ENCODE measurements around the gene MIEN1.
"Not testable (repeated sequence)": the region's sequence is repeated elsewhere in the genome, so short reads cannot be mapped to it uniquely, and the experiment has no call there.

MIEN1 gene

DNA sequence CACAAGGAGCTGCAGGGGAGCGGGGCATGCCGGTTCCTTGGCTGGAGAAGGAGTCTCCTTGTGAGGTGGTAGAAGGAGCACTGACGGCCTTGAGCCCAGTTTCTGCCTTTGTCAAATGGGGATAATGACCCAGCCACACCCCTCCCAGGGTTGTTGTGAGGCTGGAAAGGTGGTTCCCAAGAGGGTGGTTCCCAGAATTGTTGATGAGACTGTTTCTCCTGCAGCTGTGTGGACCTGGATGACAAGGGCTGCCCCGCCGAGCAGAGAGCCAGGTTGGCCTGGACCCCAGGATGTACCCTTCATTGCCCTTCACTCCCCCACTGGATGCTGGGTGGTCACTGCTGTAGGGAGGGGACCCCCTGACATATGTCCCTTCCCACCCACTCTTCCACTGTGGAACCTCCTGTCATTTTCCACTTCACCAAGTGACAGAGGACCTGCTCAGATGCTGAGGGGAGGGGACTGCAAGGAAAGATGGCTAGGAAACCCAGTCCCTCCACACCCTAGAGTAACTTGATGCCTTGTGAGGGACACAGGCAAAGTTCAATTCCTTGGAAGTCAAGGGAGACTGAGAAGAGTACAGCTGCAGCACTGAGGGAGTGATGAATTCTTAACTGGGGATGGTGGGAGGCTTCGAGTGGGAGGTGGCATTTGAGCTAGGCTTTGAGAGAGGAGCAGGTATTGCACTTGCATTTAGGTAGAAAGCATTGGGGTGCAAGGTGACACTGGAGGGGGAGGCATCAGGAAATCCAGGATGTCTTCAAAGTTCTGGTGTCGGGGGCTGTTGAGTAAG is 10.6 kb downstream of the MIEN1 start:
- DNase-seq (ENCODE audit: low read depth in 2 of 3, low spot score in 1 of 3) = no peak

DNA sequence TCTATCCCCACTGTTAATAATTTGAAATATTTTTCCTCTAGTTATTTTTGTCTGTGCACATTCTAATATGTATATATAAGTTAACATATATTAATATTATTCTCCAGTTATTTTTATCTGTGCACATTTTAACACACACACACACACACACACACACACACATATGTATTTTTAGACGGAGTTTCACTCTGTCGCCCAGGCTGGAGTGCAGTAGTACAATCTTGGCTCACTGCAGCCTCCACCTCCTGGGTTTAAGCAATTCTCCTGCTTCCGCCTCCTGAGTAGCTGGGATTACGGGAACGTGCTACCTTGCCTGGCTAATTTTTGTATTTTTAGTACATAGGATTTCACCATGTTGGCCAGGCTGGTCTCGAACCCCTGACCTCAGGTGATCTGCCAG is 12.7 kb downstream of the MIEN1 start:
- no peak for DNase-seq (ENCODE audit: low read depth in 2 of 3, low spot score in 1 of 3)

GRCh38 chr17:39716879-39717536 is 13.3 kb downstream of the MIEN1 start:
- DNase-seq (ENCODE audit: low read depth in 2 of 3, low spot score in 1 of 3) = no peak

- DNase-seq (ENCODE audit: low read depth in 2 of 3, low spot score in 1 of 3) = no peak
Observed at GRCh38 chr17:39716073-39716818, 14.1 kb downstream of the MIEN1 start.

DNA sequence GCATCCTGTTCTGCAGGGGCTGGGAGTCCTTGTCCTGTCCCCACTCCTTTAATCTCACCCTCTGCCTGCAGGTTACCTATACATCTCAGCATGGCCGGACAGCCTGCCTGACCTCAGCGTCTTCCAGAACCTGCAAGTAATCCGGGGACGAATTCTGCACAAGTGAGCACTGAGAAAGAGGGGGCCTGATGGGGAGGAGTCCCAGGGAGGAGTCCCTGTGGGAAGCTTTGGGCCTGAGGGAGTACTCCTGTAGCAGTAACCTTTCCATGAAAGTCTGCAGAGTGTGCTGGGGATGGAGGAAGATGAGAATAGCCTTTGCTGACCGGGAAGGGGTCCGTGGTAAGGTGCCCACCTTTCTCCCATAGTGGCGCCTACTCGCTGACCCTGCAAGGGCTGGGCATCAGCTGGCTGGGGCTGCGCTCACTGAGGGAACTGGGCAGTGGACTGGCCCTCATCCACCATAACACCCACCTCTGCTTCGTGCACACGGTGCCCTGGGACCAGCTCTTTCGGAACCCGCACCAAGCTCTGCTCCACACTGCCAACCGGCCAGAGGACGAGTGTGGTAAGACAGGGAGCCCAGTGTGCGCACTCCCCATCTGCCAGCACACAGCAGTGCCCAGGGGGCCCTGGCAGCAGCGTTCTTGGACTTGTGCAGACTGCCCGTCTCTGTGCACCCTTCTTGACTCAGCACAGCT is 14.8 kb downstream of the MIEN1 start:
- no peak for DNase-seq (ENCODE audit: low read depth in 2 of 3, low spot score in 1 of 3)

DNA sequence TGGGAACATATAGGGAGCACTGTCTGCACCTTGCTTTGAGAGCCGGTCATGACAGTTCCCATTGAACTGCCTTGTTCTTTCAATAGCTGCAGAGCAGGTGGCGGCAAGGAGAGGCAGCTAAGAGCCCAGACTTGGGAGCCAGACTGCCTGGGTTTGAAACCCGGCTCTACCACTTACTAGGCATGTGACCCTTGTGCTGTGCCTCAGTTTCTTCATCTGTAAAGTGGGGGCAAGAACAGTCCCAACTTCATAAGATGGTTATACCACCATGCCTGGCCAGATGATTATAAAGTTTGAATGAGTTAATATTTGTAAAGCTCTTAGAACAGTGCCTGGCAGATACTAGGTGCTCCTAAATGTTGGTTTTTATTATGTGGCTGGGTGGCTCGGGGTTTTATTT is 16.1 kb downstream of the MIEN1 start:
- no peak for DNase-seq (ENCODE audit: low read depth in 2 of 3, low spot score in 1 of 3)

- DNase-seq (ENCODE audit: low read depth in 2 of 3, low spot score in 1 of 3) = no peak
Observed at GRCh38 chr17:39711851-39712250, 18.5 kb downstream of the MIEN1 start.

- not testable (repeated sequence) for DNase-seq (ENCODE audit: low read depth in 2 of 3, low spot score in 1 of 3)
Observed at GRCh38 chr17:39711071-39711470, 19.3 kb downstream of the MIEN1 start.

DNA sequence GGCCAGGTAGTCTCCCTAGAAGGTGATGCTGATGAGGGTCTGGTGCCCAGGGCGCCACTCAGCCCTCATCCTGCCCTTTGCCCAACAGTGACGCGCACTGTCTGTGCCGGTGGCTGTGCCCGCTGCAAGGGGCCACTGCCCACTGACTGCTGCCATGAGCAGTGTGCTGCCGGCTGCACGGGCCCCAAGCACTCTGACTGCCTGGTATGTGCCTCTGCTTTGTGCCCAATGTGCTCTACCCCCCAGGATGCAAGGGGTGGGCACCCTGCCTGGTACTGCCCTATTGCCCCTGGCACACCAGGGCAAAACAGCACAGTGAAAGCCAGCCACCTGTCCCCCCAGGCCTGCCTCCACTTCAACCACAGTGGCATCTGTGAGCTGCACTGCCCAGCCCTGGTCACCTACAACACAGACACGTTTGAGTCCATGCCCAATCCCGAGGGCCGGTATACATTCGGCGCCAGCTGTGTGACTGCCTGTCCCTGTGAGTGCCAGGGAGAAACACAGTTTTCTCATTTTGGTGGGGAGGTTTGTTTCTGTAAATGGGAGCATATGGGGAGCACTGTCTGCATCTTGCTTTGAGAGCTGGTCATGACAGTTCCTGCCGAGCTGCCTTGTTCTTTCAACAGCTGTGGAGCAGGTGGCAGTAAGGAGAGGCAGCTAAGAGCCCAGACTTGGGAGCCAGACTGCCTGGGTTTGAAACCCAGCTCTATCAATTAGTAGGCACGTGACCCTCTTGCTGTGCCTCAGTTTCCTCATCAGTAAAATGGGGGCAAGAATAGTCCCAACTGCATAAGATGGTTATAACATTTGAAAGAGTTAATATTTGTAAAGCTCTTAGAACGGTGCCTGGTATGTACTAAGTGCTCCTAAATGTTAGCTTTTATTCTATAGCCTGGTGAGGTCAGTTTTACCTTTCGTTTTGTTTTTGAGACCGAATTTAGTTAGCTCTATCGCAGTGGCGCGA is 20.1 kb downstream of the MIEN1 start:
- DNase-seq (ENCODE audit: low read depth in 2 of 3, low spot score in 1 of 3) = no peak

- no peak for DNase-seq (ENCODE audit: low read depth in 2 of 3, low spot score in 1 of 3)
Observed at GRCh38 chr17:39709319-39709997, 20.9 kb downstream of the MIEN1 start.

DNA sequence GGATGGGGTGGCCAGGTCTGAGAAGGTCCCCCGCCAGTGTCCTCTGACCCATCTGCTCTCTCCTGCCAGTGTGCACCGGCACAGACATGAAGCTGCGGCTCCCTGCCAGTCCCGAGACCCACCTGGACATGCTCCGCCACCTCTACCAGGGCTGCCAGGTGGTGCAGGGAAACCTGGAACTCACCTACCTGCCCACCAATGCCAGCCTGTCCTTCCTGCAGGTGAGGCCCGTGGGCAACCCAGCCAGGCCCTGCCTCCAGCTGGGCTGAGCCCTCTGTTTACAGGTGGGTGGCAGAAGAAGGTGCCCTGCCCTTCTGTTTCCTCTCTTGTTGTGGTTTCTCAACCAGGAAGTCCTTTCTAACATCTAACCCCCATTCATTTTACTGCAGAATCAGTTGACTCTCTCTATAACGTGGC is 23.4 kb downstream of the MIEN1 start:
- DNase-seq (ENCODE audit: low read depth in 2 of 3, low spot score in 1 of 3) = no peak

GRCh38 chr17:39706383-39706782 is 23.9 kb downstream of the MIEN1 start:
- no peak for DNase-seq (ENCODE audit: low read depth in 2 of 3, low spot score in 1 of 3)

- DNase-seq (ENCODE audit: low read depth in 2 of 3, low spot score in 1 of 3) = no peak
Observed at GRCh38 chr17:39705786-39706348, 24.5 kb downstream of the MIEN1 start.

DNA sequence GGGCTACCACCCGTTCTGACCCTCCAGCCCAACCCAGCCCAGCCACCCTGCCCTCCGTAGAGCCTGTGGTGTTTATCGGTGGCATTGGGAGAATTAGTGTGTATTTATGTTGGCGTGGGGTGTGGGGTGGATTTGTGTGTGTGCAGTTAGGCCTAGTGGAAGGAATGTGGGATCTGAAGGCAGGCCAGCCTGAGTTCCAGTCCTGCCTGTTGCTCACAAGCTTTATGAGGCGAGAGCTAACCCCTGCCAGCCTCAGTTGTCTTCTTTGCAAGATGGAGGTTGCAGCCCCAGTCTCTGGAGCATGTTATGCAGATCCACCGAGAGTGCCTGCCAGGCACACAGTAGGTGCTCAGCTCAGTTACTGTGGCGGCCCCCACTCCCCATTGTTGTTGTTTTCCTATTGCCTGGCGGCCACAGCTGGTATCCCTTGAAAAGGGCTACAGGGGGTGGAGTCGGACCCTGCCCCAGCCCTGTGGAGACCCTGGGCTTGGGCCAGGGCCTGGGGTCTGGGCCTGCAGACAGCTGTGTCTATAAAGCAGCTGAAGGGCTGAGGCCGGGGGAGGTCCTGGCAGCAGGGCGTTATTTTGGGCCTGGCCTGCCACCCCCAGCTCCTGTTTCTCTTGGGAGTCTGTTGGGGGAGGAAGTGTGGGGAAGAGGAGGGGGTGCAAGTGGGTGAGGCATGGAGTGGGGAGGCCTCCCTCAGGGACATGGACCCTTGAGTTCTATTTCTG is 25.3 kb downstream of the MIEN1 start:
- no peak for DNase-seq (ENCODE audit: low read depth in 2 of 3, low spot score in 1 of 3)

- no peak for DNase-seq (ENCODE audit: low read depth in 2 of 3, low spot score in 1 of 3)
Observed at GRCh38 chr17:39703913-39704312, 26.4 kb downstream of the MIEN1 start.

- DNase-seq (ENCODE audit: low read depth in 2 of 3, low spot score in 1 of 3) = no peak
Observed at GRCh38 chr17:39702901-39703893, 27.1 kb downstream of the MIEN1 start.

DNA sequence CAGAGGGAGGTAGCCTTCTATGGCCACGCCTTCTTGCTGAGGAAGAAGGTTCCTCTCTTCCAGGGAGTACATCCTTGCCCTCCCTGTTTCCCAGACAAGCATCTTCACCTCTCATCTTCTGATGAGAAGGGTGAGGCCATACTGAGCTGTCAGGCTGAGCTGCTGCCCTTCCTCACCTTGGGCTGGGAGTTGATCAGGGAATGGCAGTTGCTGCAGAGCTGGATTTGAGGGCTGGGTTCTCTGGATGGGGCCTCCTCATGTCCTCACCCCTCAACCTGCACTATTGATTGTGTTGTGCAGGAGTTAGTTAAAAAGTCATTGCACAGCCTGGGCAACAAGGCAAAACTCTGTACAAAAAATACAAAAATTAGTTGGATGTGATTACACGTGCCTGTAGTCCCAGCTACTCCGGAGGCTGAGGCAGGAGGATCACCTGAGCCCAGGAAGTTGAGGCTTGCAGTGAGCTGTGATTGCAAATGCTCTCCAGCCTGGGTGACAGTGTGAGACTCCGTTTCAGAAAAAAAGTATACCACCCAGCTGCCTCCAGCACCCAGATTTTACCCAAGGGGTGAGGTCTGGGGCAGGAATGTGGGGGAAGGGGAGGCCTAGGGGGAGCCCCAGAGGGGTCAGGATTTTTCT is 28.4 kb downstream of the MIEN1 start:
- DNase-seq (ENCODE audit: low read depth in 2 of 3, low spot score in 1 of 3) = no peak
